Tibial artery (tissue), 4 donors: ENCODE measurements around the gene IRAK4.
A peak's percentile ranks its signal among the peaks of the same experiment; 100 is the strongest.

Source experiments
- DNase-seq, 2 donors: peaks; one replicate each; pipeline ENCODE4 v3.0.0-alpha.2; 2019
- H3K27ac ChIP-seq, 2 donors: fragments of 200-600 bp; sonication (generic) in 1 of 2; 1 replicate in 1 of 2; 2 replicates in 1 of 2; pipeline ENCODE4 v1.5.1; 2018 to 2019; ENCODE audit warnings: mild to moderate bottlenecking in 1 of 2
- H3K27me3 ChIP-seq, 2 donors: fragments of 200-600 bp; sonication (generic) in 1 of 2; one replicate each; pipeline versions ENCODE4 v1.5.1 to v1.6.0; 2016 to 2019
- H3K36me3 ChIP-seq, 3 donors: fragments of 200-600 bp; sonication (generic) in 2 of 3; one replicate each; pipeline ENCODE4 v1.5.1; 2016 to 2019; ENCODE audit warnings: mild to moderate bottlenecking in 2 of 3
- H3K4me1 ChIP-seq, 4 donors: fragments of 200-600 bp; sonication (generic) in 2 of 4; 1 replicate in 3 of 4; 2 replicates in 1 of 4; pipeline ENCODE4 v1.5.1; 2016 to 2019
- H3K4me3 ChIP-seq, 2 donors: fragments of 200-600 bp; sonication (generic) in 1 of 2; 1 replicate in 1 of 2; 2 replicates in 1 of 2; pipeline ENCODE4 v1.5.1; 2018 to 2019; ENCODE audit warnings: mild to moderate bottlenecking in 2 of 2
- H3K9me3 ChIP-seq, 3 donors: fragments of 200-600 bp; sonication (generic) in 1 of 3; one replicate each; pipeline ENCODE4 v1.5.1; 2016 to 2019
- CTCF ChIP-seq, 2 experiments: fragments of 200-600 bp in 1 of 2; fragments of 450-650 bp in 1 of 2; IDR thresholded peaks; one replicate each; pipeline ENCODE4 v1.5.1; 2017 to 2019; ENCODE audit warnings: antibody characterized with exemption in 2 of 2, mild to moderate bottlenecking in 1 of 2, moderate library complexity in 1 of 2
- intact Hi-C: fragments of 100-400 bp; cut with DNase I; formaldehyde crosslinking; loops from one replicate; pipeline ENCODE4 v1.15.0; 2023; ENCODE audit warnings: low total_unique reads

IRAK4 gene

GRCh38 chr12:43789941-43790340 is 31.2 kb downstream of the IRAK4 start:
- Histone ChIP-seq H3K36me3 (peaks cover 20 to 47% (median 41%) of the 10 kb centered on the region in 3 donors), H3K27ac (no peak overlapping the region), H3K4me3 (no peak overlapping the region), H3K27me3 (no peaks in the 10 kb centered on the region), H3K4me1 (no peaks in the 10 kb centered on the region), H3K9me3 (no peaks in the 10 kb centered on the region)
- no peak for TF ChIP-seq CTCF (IDR thresholded peaks at IDR 0.05)
- DNase-seq, result no peak
- intact Hi-C loops, result no loop called here

GRCh38 chr12:43795716-43796280 is 37.0 kb downstream of the IRAK4 start:
- intact Hi-C loops, result no loop called here
- H3K4me3 ChIP-seq, result no peak overlapping the region
- H3K36me3 ChIP-seq, result peaks cover 41 to 66% (median 63%) of the 10 kb centered on the region in 3 donors
- H3K27me3 ChIP-seq, result no peaks in the 10 kb centered on the region
- H3K9me3 ChIP-seq, result no peaks in the 10 kb centered on the region
- H3K27ac ChIP-seq, result no peak overlapping the region
- no peak for TF ChIP-seq CTCF (IDR thresholded peaks at IDR 0.05)
- no peaks in the 10 kb centered on the region for H3K4me1 ChIP-seq
- no peak for DNase-seq

- Histone ChIP-seq H3K9me3 (no peaks in the 10 kb centered on the region), H3K4me3 (no peak overlapping the region), H3K4me1 (peaks cover 0 to under 1% (median 0%) of the 10 kb centered on the region in 4 donors), H3K27me3 (no peaks in the 10 kb centered on the region), H3K36me3 (peaks cover 52 to 78% (median 72%) of the 10 kb centered on the region in 3 donors), H3K27ac (no peak overlapping the region)
- no peak for DNase-seq
- TF ChIP-seq CTCF (IDR thresholded peaks at IDR 0.05), result no peak
- intact Hi-C loops, result no loop called here
These were observed 38.9 kb downstream of the IRAK4 start for GRCh38 chr12:43797561-43798217.

GRCh38 chr12:43805149-43805859 is 46.6 kb downstream of the IRAK4 start:
- TF ChIP-seq CTCF (IDR thresholded peaks at IDR 0.05), result peak in 1 of 2 experiments; percentile 30
- Histone ChIP-seq H3K36me3 (peaks cover 14 to 20% (median 16%) of the 10 kb centered on the region in 3 donors), H3K4me1 (peaks cover 0 to 32% (median 11%) of the 10 kb centered on the region in 4 donors), H3K4me3 (peak overlapping the region; percentile 81 to 91), H3K27ac (peak overlapping the region; percentile 89 to 97), H3K9me3 (no peaks in the 10 kb centered on the region), H3K27me3 (no peaks in the 10 kb centered on the region)
- no peak for DNase-seq
- intact Hi-C loops, result loop anchor here (10.0 kb wide), 1 partner anchor 51 kb away; the partner anchor contains the start of genes IRAK4 and PUS7L

GRCh38 chr12:43805860-43806736 is 47.3 kb downstream of the IRAK4 start, which contains the start of gene TWF1:
TWF1 (minus strand) TSS chr12:43806317; CDS start chr12:43806245, 72 bp downstream.
- H3K27me3 ChIP-seq, result no peaks in the 10 kb centered on the region
- TF ChIP-seq CTCF (IDR thresholded peaks at IDR 0.05), result peak in 1 of 2 experiments; percentile 16
- DNase-seq, result peak; percentile 83 to 89
- H3K27ac ChIP-seq, result peak within 1 kb of the TSS; percentile 89 to 97
- H3K36me3 ChIP-seq, result peaks cover 6 to 12% (median 8%) of the 10 kb centered on the region in 3 donors
- peaks cover 0 to 32% (median 11%) of the 10 kb centered on the region in 4 donors for H3K4me1 ChIP-seq
- intact Hi-C loops, result loop anchor here (2.0 to 10.0 kb wide), 2 partner anchors 29 to 51 kb away; partner anchors contain the start of genes IRAK4 and PUS7L
- H3K4me3 ChIP-seq, result peak within 1 kb of the TSS; percentile 81 to 91
- no peaks in the 10 kb centered on the region for H3K9me3 ChIP-seq
